ENCODE results near the gene CD180.

The CD180 gene

GRCh38 chr5:67198917-67199316 lies 2.3 kb upstream of the CD180 start:
- no peaks in the 10 kb centered on the region for H3K27me3 ChIP-seq (ENCODE audit: control insufficient read depth, insufficient read depth, low read length)
- no peaks in the 10 kb centered on the region for H3K36me3 ChIP-seq (ENCODE audit: insufficient read depth, low read length)
- H3K4me2 ChIP-seq (ENCODE audit: low read length): no peak overlapping the region
- H3K4me3 ChIP-seq (ENCODE audit: low read length): no peak overlapping the region
- H3K4me1 ChIP-seq (ENCODE audit: control insufficient read depth, insufficient read depth, low read length): no peaks in the 10 kb centered on the region
- no peaks in the 10 kb centered on the region for H3K9me3 ChIP-seq (replicated peaks; ENCODE audit: low read length)
- no peak overlapping the region for H3K9ac ChIP-seq (ENCODE audit: low read depth, low read length)

- Histone ChIP-seq H3K4me2 (ENCODE audit: low read length) (no peak overlapping the region), H3K9me3 (replicated peaks; ENCODE audit: low read length) (no peaks in the 10 kb centered on the region), H3K36me3 (ENCODE audit: insufficient read depth, low read length) (no peaks in the 10 kb centered on the region), H3K9ac (ENCODE audit: low read depth, low read length) (no peak overlapping the region), H3K4me1 (ENCODE audit: control insufficient read depth, insufficient read depth, low read length) (no peaks in the 10 kb centered on the region), H3K27me3 (ENCODE audit: control insufficient read depth, insufficient read depth, low read length) (no peaks in the 10 kb centered on the region), H3K4me3 (ENCODE audit: low read length) (no peak overlapping the region)
These were observed 937 bp upstream of the CD180 start for GRCh38 chr5:67197536-67197935.

GRCh38 chr5:67195406-67196275 lies 958 bp downstream of the CD180 start:
- Histone ChIP-seq H3K9me3 (replicated peaks; ENCODE audit: low read length) (no peaks in the 10 kb centered on the region), H3K4me1 (ENCODE audit: control insufficient read depth, insufficient read depth, low read length) (no peaks in the 10 kb centered on the region), H3K27me3 (ENCODE audit: control insufficient read depth, insufficient read depth, low read length) (no peaks in the 10 kb centered on the region), H3K36me3 (ENCODE audit: insufficient read depth, low read length) (no peaks in the 10 kb centered on the region), H3K9ac (ENCODE audit: low read depth, low read length) (no peak overlapping the region), H3K4me3 (ENCODE audit: low read length) (no peak overlapping the region), H3K4me2 (ENCODE audit: low read length) (no peak overlapping the region)

- H3K27me3 ChIP-seq (ENCODE audit: control insufficient read depth, insufficient read depth, low read length): no peaks in the 10 kb centered on the region
- no peaks in the 10 kb centered on the region for H3K4me1 ChIP-seq (ENCODE audit: control insufficient read depth, insufficient read depth, low read length)
- no peak overlapping the region for H3K9ac ChIP-seq (ENCODE audit: low read depth, low read length)
- H3K4me3 ChIP-seq (ENCODE audit: low read length): no peak overlapping the region
- no peak overlapping the region for H3K4me2 ChIP-seq (ENCODE audit: low read length)
- no peaks in the 10 kb centered on the region for H3K36me3 ChIP-seq (ENCODE audit: insufficient read depth, low read length)
- no peaks in the 10 kb centered on the region for H3K9me3 ChIP-seq (replicated peaks; ENCODE audit: low read length)
These were observed 2.4 kb downstream of the CD180 start for GRCh38 chr5:67194166-67194565.

GRCh38 chr5:67193439-67193807 lies 3.2 kb downstream of the CD180 start:
- H3K4me3 ChIP-seq (ENCODE audit: low read length): no peak overlapping the region
- no peak overlapping the region for H3K9ac ChIP-seq (ENCODE audit: low read depth, low read length)
- no peak overlapping the region for H3K4me2 ChIP-seq (ENCODE audit: low read length)
- no peaks in the 10 kb centered on the region for H3K4me1 ChIP-seq (ENCODE audit: control insufficient read depth, insufficient read depth, low read length)
- no peaks in the 10 kb centered on the region for H3K36me3 ChIP-seq (ENCODE audit: insufficient read depth, low read length)
- no peaks in the 10 kb centered on the region for H3K27me3 ChIP-seq (ENCODE audit: control insufficient read depth, insufficient read depth, low read length)
- H3K9me3 ChIP-seq (replicated peaks; ENCODE audit: low read length): no peaks in the 10 kb centered on the region

- H3K4me2 ChIP-seq (ENCODE audit: low read length): no peak overlapping the region
- no peak overlapping the region for H3K9ac ChIP-seq (ENCODE audit: low read depth, low read length)
- H3K9me3 ChIP-seq (replicated peaks; ENCODE audit: low read length): no peaks in the 10 kb centered on the region
- H3K4me1 ChIP-seq (ENCODE audit: control insufficient read depth, insufficient read depth, low read length): no peaks in the 10 kb centered on the region
- no peak overlapping the region for H3K4me3 ChIP-seq (ENCODE audit: low read length)
- no peaks in the 10 kb centered on the region for H3K36me3 ChIP-seq (ENCODE audit: insufficient read depth, low read length)
- no peaks in the 10 kb centered on the region for H3K27me3 ChIP-seq (ENCODE audit: control insufficient read depth, insufficient read depth, low read length)
These were observed 3.7 kb downstream of the CD180 start for GRCh38 chr5:67192719-67193438.

GRCh38 chr5:67190861-67191260 lies 5.7 kb downstream of the CD180 start:
- H3K36me3 ChIP-seq (ENCODE audit: insufficient read depth, low read length): no peaks in the 10 kb centered on the region
- no peak overlapping the region for H3K9ac ChIP-seq (ENCODE audit: low read depth, low read length)
- no peaks in the 10 kb centered on the region for H3K27me3 ChIP-seq (ENCODE audit: control insufficient read depth, insufficient read depth, low read length)
- H3K9me3 ChIP-seq (replicated peaks; ENCODE audit: low read length): no peaks in the 10 kb centered on the region
- H3K4me2 ChIP-seq (ENCODE audit: low read length): no peak overlapping the region
- H3K4me3 ChIP-seq (ENCODE audit: low read length): no peak overlapping the region
- H3K4me1 ChIP-seq (ENCODE audit: control insufficient read depth, insufficient read depth, low read length): no peaks in the 10 kb centered on the region

- Histone ChIP-seq H3K9ac (ENCODE audit: low read depth, low read length) (no peak overlapping the region), H3K27me3 (ENCODE audit: control insufficient read depth, insufficient read depth, low read length) (no peaks in the 10 kb centered on the region), H3K4me1 (ENCODE audit: control insufficient read depth, insufficient read depth, low read length) (no peaks in the 10 kb centered on the region), H3K4me3 (ENCODE audit: low read length) (no peak overlapping the region), H3K36me3 (ENCODE audit: insufficient read depth, low read length) (no peaks in the 10 kb centered on the region), H3K9me3 (replicated peaks; ENCODE audit: low read length) (no peaks in the 10 kb centered on the region), H3K4me2 (ENCODE audit: low read length) (no peak overlapping the region)
These were observed 6.2 kb downstream of the CD180 start for GRCh38 chr5:67190410-67190809.

GRCh38 chr5:67189931-67190330 lies 6.7 kb downstream of the CD180 start:
- Histone ChIP-seq H3K36me3 (ENCODE audit: insufficient read depth, low read length) (no peaks in the 10 kb centered on the region), H3K27me3 (ENCODE audit: control insufficient read depth, insufficient read depth, low read length) (no peaks in the 10 kb centered on the region), H3K9ac (ENCODE audit: low read depth, low read length) (no peak overlapping the region), H3K4me2 (ENCODE audit: low read length) (no peak overlapping the region), H3K4me3 (ENCODE audit: low read length) (no peak overlapping the region), H3K4me1 (ENCODE audit: control insufficient read depth, insufficient read depth, low read length) (no peaks in the 10 kb centered on the region), H3K9me3 (replicated peaks; ENCODE audit: low read length) (no peaks in the 10 kb centered on the region)

- no peak overlapping the region for H3K9ac ChIP-seq (ENCODE audit: low read depth, low read length)
These were observed 7.6 kb downstream of the CD180 start for GRCh38 chr5:67189079-67189354.

GRCh38 chr5:67188274-67189078 lies 8.1 kb downstream of the CD180 start:
- Histone ChIP-seq H3K4me1 (ENCODE audit: control insufficient read depth, insufficient read depth, low read length) (no peaks in the 10 kb centered on the region), H3K4me2 (ENCODE audit: low read length) (no peak overlapping the region), H3K27me3 (ENCODE audit: control insufficient read depth, insufficient read depth, low read length) (no peaks in the 10 kb centered on the region), H3K9me3 (replicated peaks; ENCODE audit: low read length) (no peaks in the 10 kb centered on the region), H3K9ac (ENCODE audit: low read depth, low read length) (no peak overlapping the region), H3K36me3 (ENCODE audit: insufficient read depth, low read length) (no peaks in the 10 kb centered on the region), H3K4me3 (ENCODE audit: low read length) (no peak overlapping the region)

More at GRCh38 chr5:67189079-67189354, 7.6 kb downstream of the CD180 start:
- Histone ChIP-seq H3K27me3 (ENCODE audit: control insufficient read depth, insufficient read depth, low read length) (no peaks in the 10 kb centered on the region), H3K4me3 (ENCODE audit: low read length) (no peak overlapping the region), H3K9me3 (replicated peaks; ENCODE audit: low read length) (no peaks in the 10 kb centered on the region), H3K36me3 (ENCODE audit: insufficient read depth, low read length) (no peaks in the 10 kb centered on the region), H3K4me1 (ENCODE audit: control insufficient read depth, insufficient read depth, low read length) (no peaks in the 10 kb centered on the region), H3K4me2 (ENCODE audit: low read length) (no peak overlapping the region)

All from skeletal muscle satellite cell (primary cell).